GM19438 (cell line): ENCODE data around the gene FXR1.
A peak's percentile ranks its signal among the peaks of the same experiment; 100 is the strongest.
"Not testable (repeated sequence)": the region's sequence is repeated elsewhere in the genome, so short reads cannot be mapped to it uniquely, and the experiment has no call there.

ENCODE experiments used
- ATAC-seq: cut with Tn5 transposase; IDR thresholded peaks from one replicate; pipeline ENCODE4 v1.9.1; 2021; ENCODE audit warnings: low read depth; ENCODE audit not compliant: unreplicated experiment

FXR1 gene

GRCh38 chr3:180912304-180913296 lies at the start of gene FXR1:
Gene FXR1, plus strand, starts transcription at chr3:180912670. Its CDS starts 16 bp downstream, at chr3:180912686.
- ATAC-seq = peak; percentile 98

DNA sequence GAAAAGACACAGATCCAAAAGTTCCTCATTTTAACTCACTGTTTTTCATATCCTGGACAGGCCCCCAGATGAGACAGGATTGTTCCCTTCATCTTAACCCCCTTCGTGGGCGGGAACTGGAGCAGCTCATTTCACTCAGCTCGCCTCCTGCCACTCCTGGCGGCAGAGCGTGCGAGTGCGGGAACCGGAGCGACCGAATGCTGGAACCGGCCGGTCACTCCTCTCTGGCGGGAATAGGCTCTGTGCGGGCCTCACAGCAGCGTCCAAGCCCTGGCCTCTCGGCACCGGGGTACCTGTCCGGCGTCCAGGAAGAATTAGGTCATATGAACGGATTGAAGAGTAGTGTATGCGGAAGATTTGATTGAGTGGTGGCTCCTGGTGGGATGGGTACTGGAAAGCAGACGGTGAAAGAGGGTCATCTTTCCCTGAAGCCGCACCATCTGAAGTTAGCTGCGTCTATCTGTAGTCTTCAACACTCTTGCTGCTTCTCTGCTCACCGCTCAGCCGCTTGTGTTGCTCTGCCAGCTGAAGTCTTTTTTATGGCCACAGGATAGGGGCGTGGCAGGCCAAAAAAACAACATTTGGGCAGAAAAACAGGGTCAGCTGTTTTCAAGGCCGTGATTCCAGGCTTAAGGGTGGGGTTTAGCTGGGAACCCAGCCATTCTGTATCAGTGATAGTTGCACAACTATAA lies 42.3 kb upstream of the FXR1 start:
- ATAC-seq = no peak

DNA sequence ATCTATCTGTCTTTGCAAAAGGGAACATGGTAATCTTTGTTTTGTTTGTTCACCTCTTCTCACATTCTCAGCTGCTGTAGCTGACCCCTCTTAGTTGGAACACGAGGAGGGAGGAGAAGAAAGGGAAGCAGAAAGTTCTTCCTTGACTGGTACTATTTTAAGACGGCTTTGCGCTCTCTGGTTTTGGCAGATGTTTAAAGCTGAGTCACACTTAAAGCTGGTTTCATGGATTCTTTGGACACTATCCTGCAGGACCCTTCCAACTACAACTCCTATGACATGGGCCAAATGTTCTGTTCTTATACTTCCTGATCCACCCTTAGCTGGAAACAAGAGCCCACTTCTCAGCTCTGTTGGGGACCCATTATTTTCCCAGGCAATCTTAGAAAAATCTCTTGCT lies 40.6 kb upstream of the FXR1 start:
- no peak for ATAC-seq

DNA sequence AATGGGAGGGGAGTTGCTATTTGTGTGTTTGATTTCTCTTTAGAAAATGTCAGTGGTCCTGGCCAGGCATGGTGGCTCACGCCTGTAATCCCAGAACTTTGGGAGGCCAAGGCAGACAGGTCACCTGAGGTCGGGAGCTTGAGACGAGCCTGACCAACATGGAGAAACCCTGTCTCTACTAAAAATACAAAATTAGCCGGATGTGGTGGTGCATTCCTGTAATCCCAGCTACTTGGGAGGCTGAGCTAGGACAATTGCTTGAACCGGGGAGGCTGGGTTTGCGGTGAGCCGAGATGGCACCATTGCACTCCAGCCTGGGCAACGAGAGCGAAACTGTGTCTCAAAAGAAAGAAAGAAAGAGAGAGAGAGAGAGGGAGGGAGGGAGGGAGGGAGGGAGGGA lies 40.0 kb upstream of the FXR1 start:
- ATAC-seq = not testable (repeated sequence)

DNA sequence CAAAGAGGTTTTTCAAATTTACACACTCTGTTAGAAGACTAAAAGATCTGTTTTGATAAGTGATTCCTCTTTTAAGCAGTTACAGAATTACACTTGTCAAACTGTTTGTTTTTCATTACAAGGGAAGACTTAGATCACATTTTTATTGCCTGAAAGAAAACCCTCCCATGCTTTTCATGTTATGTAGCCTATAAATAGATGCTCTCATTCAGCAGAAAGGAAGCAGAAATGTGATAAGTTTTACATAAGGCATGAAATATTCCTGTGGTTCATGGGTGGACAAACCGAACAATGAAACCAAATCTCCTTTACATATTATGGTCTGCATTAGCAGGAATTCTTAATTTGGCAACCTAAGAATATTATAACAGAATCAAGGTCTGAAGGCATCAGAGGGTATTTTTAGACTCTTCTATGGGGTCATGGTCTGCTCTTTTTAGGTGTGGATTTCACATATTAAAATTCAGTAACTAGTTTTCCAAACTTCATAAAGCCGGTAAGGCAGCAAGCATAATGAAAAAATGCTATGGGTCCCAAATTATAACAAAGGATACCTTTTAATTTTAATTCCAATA lies 37.3 kb upstream of the FXR1 start:
- ATAC-seq = no peak

DNA sequence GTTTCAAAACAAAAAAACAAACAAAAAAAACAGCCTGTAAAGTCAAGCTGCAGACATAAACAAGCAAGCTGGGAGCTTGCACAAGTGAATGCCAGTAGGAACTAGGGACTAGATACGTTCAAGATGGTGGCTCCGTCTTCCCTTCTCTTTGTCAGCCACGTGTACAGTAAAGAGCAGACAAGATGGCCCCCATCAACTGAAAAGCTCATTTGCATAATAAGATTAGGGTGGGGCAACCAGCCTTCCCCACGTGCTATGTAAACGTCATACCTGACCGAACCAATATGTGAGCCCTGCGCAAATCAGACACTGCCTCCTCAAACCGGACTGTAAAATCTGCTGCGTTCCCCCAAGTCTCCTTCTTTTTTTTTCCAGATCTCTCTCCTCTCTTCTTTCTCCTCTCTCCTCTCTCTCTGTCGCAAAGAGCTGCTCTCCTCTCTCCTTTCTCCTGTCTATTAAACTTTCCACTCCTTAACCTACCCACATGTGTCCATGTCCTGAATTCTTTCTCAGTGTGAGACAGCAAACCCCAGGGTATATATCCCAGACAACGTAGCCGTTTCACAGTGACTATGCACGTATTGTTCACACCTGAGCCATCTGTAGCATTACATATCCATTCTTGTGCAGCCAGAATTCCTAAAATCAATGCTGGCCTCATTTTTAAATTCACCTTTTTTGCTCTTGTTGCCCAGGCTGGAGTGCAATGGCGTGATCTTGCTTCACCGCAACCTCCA lies 31.2 kb upstream of the FXR1 start:
- no peak for ATAC-seq

- no peak for ATAC-seq
These were observed 30.4 kb upstream of the FXR1 start for GRCh38 chr3:180882115-180882514.

GRCh38 chr3:180888992-180889560 lies 23.4 kb upstream of the FXR1 start:
- no peak for ATAC-seq

DNA sequence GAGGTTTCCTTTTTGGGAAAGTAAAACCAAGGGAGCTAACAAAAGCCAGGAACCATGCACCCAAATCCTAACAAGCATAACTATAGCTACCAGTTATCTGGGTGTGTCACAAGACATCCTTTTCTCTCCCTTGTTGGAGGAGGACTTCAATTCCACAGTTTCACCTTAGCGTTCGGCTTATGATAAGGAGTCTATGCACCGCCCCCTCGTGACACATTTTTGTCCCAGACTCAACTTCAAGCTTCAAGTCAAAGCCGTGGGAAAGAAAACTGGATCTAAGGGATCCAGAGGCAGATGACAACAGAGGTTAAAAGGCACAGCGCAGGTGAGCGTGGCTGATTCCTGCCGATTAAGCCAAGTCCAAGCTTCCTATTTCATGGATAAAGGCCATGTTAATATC lies 13.9 kb upstream of the FXR1 start:
- no peak for ATAC-seq

DNA sequence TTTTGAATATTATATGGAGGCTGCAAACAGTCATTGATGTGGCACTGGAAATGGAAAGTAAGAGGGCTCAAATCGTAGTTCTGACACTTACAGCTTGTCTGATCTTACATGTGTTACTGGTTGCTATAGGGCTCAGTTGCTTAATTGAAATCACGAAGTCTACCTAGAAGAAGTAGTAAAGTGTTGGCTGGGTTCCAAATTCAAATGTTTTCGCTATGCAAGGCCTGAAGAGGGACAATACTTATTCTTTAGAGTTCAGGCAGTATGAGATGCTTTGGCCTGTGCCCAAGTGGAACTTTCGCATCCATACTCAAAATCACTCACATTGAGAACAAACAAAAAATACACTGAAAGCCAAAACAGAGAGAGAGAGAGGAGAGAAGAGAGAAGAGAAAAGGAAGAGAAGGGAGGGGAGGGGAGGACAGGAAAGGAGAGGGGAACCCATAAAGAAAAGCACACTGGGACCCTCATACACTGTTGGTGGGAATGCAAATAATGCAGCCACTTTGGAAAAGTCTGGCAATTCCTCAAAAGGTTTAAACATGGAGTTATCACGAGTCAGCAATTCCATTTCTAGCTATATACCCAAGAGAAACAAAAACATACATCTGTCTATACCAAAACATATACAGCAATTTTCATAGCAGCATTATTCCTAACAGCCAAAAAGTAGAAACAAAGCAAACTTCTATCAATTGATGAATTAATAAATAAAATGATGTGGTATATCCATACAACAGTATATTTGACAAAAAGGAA lies 2.9 kb upstream of the FXR1 start:
- ATAC-seq = no peak

DNA sequence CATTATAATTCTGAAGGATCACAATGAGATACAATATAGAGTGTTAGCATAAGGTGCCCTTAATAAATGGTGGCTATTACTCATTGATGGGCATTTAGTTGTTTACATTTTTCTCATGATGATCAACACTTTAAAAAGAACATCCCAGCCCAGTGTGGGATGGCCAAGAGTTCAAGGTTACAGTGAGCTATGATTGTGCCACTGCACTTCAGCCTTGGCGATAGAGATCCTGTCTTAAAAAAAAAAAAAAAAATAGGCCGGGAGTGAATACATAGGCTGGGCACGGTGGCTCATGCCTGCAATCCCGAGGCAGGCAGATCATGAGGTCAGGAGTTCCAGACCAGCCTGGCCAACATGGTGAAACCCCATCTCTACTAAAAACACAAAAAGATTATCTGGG lies 1.6 kb upstream of the FXR1 start:
- no peak for ATAC-seq

DNA sequence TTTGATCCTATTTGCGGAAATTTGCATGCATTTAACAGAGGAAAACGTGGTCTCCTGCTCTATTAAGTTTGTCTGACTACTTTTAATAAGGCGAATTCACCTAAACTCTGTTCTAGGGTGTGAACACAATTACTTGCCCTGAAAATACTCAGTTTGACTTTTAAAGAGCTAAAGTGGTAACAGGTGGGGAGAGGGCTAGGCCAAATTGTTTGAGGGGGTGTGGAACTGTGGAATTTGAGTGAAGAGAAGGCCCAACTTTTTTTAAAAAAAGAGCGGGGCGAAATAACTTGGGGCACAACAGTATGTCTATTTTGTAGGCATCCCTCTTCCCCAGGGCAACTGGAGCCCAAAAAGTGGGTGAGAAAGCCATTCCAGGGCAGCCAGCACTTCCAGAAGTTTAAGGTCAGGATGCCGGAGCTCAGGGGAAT lies 580 bp upstream of the FXR1 start:
- ATAC-seq = peak; percentile 15

DNA sequence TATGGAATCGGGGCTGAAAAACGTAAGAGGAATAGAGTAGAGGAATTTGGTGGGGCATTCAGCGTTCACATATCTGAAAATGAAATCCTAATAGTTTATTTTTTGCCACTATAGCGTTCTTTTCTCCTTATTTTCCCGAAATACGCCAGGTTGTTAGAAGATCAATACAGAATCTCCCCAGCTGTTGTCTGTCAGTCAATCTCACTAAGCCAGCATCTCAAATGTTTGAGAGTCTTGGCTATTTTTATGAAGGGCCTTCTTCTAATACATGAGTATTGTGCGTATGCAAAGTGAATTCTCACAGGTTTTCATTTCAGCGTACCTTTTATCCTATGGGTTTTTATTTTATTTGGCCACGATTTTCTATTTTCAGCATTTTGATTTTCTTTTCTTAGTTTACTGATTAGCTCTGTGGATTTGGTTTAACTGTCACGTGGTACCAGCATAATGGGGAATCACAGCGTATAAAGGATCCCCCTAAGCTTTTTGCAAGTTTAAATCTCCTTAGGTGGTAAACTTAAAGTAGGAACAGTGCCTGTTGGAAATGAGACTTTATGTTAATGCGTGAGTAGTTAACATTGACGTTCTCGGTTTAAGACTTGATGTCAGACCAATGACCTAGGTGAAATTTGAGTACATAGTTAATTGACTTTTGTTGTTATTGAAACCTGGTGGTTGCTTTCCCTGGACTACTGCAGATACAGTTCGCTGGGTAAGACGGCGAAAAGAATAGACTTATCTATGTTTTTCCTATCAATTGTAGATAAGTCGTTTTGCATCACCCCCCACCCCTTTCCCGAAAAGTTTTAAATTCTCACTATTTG lies 1.3 kb downstream of the FXR1 start:
- ATAC-seq = no peak

GRCh38 chr3:180918542-180918941 lies 6.1 kb downstream of the FXR1 start:
- ATAC-seq = no peak

DNA sequence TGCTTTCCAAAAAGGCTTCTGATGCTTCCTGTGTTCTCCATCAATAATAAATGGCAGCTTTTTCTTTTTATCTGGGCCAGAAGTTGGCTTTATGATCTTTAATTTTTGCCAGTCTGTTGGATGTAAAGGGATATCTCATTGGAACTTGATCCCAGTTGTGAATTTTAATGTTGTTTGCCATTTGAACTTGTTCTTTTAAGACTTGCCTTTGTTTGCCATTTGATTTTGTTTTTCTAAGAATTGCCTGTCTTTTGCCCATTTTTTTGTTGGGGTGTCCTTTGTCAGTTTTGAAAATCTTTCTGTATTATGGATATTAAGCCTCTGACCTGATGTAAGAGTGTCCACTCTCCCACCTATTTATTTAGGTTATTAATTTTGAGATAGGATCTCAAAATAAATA lies 9.8 kb downstream of the FXR1 start:
- ATAC-seq = no peak

DNA sequence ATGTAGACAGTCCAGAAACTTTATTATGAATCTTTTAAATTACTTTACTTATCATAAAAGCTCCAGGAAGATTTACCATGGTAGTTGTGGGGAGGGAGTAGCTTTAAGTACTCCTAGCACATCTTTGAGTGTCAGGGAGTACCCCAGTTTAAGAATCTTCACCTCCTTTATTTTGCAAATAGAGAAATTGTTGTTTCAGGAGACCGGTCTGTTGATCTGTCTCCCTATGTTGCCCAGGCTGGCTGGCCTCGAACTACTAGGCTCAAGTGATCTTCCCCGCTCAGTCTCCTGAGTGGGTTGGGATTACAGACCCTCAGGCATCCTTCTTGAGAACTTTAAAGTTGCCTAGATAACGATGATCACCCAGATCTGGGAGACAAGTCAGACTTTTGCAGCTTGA lies 11.1 kb downstream of the FXR1 start:
- ATAC-seq = no peak

DNA sequence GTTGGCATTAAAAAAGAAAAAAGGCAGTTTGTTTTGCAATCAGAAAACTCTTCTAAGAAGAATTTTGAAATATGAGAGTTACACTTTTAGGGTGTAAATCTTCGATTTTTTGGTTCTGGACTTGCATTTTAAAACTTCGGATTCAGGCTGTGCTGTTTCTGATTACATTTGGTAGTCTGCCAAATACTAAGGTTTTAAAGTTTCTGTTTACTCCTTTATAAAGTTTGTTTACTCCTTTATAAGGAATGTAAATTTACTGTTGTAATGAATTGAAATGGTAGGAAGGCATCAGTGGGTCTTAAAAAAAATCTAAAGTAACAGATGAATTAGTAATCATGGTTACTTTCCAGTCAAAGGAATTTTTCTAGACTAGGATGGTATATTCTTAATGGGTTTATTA lies 14.1 kb downstream of the FXR1 start:
- ATAC-seq = no peak

- ATAC-seq = no peak
These were observed 16.9 kb downstream of the FXR1 start for GRCh38 chr3:180929376-180929775.

DNA sequence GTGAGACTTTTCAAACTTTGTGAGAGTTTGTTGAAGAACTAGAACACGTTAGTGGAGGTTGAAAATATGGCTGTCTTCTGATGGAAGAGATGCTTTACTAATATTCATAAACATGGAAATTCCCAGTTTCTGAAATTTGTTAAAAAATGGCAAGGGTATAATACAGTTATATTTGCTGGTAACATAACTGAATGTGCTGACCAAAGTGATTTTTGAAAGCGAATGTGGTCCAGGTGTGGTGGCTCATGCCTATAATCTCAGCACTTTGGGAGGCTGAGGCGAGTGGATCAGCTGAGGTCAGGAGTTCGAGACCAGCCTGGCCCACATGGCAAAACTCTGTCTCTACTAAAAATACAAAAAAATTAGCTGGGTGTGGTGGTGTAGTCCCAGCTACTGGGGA lies 18.1 kb downstream of the FXR1 start:
- no peak for ATAC-seq
